H1 (cell line): Measurements from ENCODE around the gene SLFN12. TPM values are rescaled to one million over a fixed set of nuclear protein-coding genes. Genes with fewer than 3 reads are reported as not detected.

Experiments
- CTCF ChIA-PET: fragments of 300-600 bp; sonication (Branson Sonifier 250); formaldehyde crosslinking; loops from one replicate; lab custom pipeline; 2021; ENCODE audit not compliant: partially characterized antibody; lab: Charles Lee
- POLR2A ChIA-PET: fragments of 300-600 bp; sonication (Branson Sonifier 250); formaldehyde crosslinking; loops from one replicate; lab custom pipeline; 2021; ENCODE audit warnings: inconsistent platforms; ENCODE audit not compliant: partially characterized antibody; lab: Charles Lee
- DNase-seq, 2 experiments: peaks; one replicate each; pipeline versions ENCODE4 v3.0.0 to v3.0.0-alpha.2; 2010 to 2022; ENCODE audit warnings: low spot score in 2 of 2, low read depth in 1 of 2, mixed read lengths in 1 of 2
- FAIRE-seq: peaks from 2 replicates; lab custom pipeline; 2011; peaks lifted over from hg19 to GRCh38; lab: Jason Lieb, UNC
- H2AFZ ChIP-seq: 2 replicates; pipeline ENCODE4 v1.8.1; 2012; ENCODE audit warnings: low read length, inconsistent platforms
- H2AK5ac ChIP-seq: 2 replicates; pipeline ENCODE4 v1.6.1; 2013; ENCODE audit warnings: low read depth, low read length
- H2BK120ac ChIP-seq: replicated peaks from 2 replicates; pipeline ENCODE3; 2013; ENCODE audit warnings: low read depth, low read length, inconsistent platforms
- H2BK12ac ChIP-seq: 2 replicates; pipeline ENCODE4 v1.6.1; 2013; ENCODE audit warnings: low read depth, low read length
- H2BK15ac ChIP-seq: 2 replicates; pipeline ENCODE4 v1.6.1; 2013; ENCODE audit warnings: low read length
- H2BK20ac ChIP-seq: 2 replicates; pipeline ENCODE4 v1.6.1; 2013; ENCODE audit warnings: low read length
- H2BK5ac ChIP-seq: 2 replicates; pipeline ENCODE4 v1.6.1; 2013; ENCODE audit warnings: low read depth, low read length
- H3K14ac ChIP-seq: 2 replicates; pipeline ENCODE4 v1.6.1; 2013; ENCODE audit warnings: inconsistent platforms; ENCODE audit not compliant: insufficient read length
- H3K18ac ChIP-seq: 2 replicates; pipeline ENCODE4 v1.6.1; 2013; ENCODE audit warnings: low read length; ENCODE audit errors: extremely low read depth
- H3K23ac ChIP-seq: 2 replicates; pipeline ENCODE4 v1.6.1; 2013; ENCODE audit warnings: inconsistent platforms; ENCODE audit not compliant: insufficient read length
- H3K23me2 ChIP-seq: 2 replicates; pipeline ENCODE4 v1.6.1; 2013; ENCODE audit warnings: low read depth, low read length
- H3K27ac ChIP-seq: 2 replicates; pipeline ENCODE4 v1.6.1; 2011; ENCODE audit warnings: low read depth, low read length, inconsistent platforms
- H3K27me3 ChIP-seq, 4 experiments: replicated peaks in 1 of 4; 1 replicate in 1 of 4; 2 replicates in 3 of 4; pipeline versions ENCODE4 v1.6.1 to v1.8.1; 2011 to 2013; ENCODE audit warnings: low read length in 3 of 4, mild to moderate bottlenecking in 3 of 4, inconsistent platforms in 2 of 4, mixed read lengths in 2 of 4, moderate library complexity in 1 of 4; ENCODE audit not compliant: control insufficient read depth in 3 of 4, insufficient read depth in 3 of 4; ENCODE audit errors: extremely low read depth in 1 of 4
- H3K36me3 ChIP-seq, 4 experiments: 2 replicates each; pipeline versions ENCODE4 v1.6.1 to v1.8.1; 2011 to 2013; ENCODE audit warnings: mild to moderate bottlenecking in 4 of 4, low read length in 3 of 4, moderate library complexity in 2 of 4, control low read depth in 1 of 4, inconsistent platforms in 1 of 4; ENCODE audit not compliant: insufficient read depth in 4 of 4, control insufficient read depth in 2 of 4
- H3K4ac ChIP-seq: replicated peaks from 2 replicates; pipeline ENCODE3; 2013; ENCODE audit warnings: low read length, low read depth, mixed read lengths, inconsistent platforms; ENCODE audit not compliant: insufficient read length
- H3K4me1 ChIP-seq, 4 experiments: replicated peaks in 1 of 4; 1 replicate in 1 of 4; 2 replicates in 3 of 4; pipeline versions ENCODE4 v1.6.1 to v1.8.1; 2011 to 2013; ENCODE audit warnings: low read length in 3 of 4, inconsistent platforms in 2 of 4, mixed read lengths in 1 of 4; ENCODE audit not compliant: insufficient read depth in 4 of 4, control insufficient read depth in 3 of 4
- H3K4me2 ChIP-seq, 2 experiments: 2 replicates each; pipeline versions ENCODE4 v1.6.1 to v1.8.1; 2011 to 2013; ENCODE audit warnings: low read depth in 2 of 2, low read length in 2 of 2, control low read depth in 1 of 2, inconsistent platforms in 1 of 2, mild to moderate bottlenecking in 1 of 2; ENCODE audit not compliant: insufficient read depth in 1 of 2
- H3K4me3 ChIP-seq, 4 experiments: fragments of 200-600, 300-600 bp in 1 of 4; sonication (generic), shearing (Covaris generic), sonication (Bioruptor Twin) in 1 of 4; 2 replicates each; pipeline versions ENCODE4 v1.5.1 to v1.8.1; 2011 to 2016; ENCODE audit warnings: low read length in 4 of 4, low read depth in 3 of 4, control low read depth in 2 of 4, inconsistent platforms in 2 of 4, mild to moderate bottlenecking in 2 of 4, mixed read lengths in 1 of 4, moderate library complexity in 1 of 4; ENCODE audit not compliant: insufficient read depth in 2 of 4; ENCODE audit errors: extremely low read depth in 1 of 4
- H3K56ac ChIP-seq: replicated peaks from 2 replicates; pipeline ENCODE3; 2013; ENCODE audit warnings: low read depth, mild to moderate bottlenecking, mixed read lengths, low read length, inconsistent platforms; ENCODE audit not compliant: insufficient read length
- H3K79me1 ChIP-seq: 2 replicates; pipeline ENCODE4 v1.6.1; 2013; ENCODE audit warnings: low read depth, low read length, control low read depth
- H3K79me2 ChIP-seq, 2 experiments: 2 replicates each; pipeline versions ENCODE4 v1.6.1 to v1.8.1; 2012 to 2013; ENCODE audit warnings: low read length in 2 of 2, mild to moderate bottlenecking in 2 of 2, inconsistent platforms in 1 of 2; ENCODE audit not compliant: insufficient read depth in 2 of 2, control insufficient read depth in 1 of 2
- H3K9ac ChIP-seq, 4 experiments: replicated peaks in 1 of 4; 1 replicate in 1 of 4; 2 replicates in 3 of 4; pipeline versions ENCODE4 v1.6.1 to v1.8.1; 2011 to 2013; ENCODE audit warnings: low read depth in 3 of 4, low read length in 3 of 4, control low read depth in 2 of 4, mild to moderate bottlenecking in 2 of 4, moderate library complexity in 2 of 4, inconsistent platforms in 1 of 4; ENCODE audit errors: extremely low read depth in 1 of 4
- H3K9me3 ChIP-seq, 2 experiments: 2 replicates each; pipeline versions ENCODE4 v1.6.1 to v1.8.1; 2012 to 2013; ENCODE audit warnings: mild to moderate bottlenecking in 2 of 2, moderate library complexity in 2 of 2, control low read depth in 1 of 2, inconsistent platforms in 1 of 2, low read depth in 1 of 2, low read length in 1 of 2, mixed read lengths in 1 of 2; ENCODE audit not compliant: insufficient read depth in 2 of 2
- H4K20me1 ChIP-seq, 2 experiments: replicated peaks in 1 of 2; 2 replicates each; pipeline versions ENCODE3 to v1.8.1; 2011 to 2013; ENCODE audit warnings: inconsistent platforms in 2 of 2, low read length in 2 of 2, mild to moderate bottlenecking in 1 of 2; ENCODE audit not compliant: insufficient read depth in 2 of 2, control insufficient read depth in 1 of 2
- H4K5ac ChIP-seq: 2 replicates; pipeline ENCODE4 v1.6.1; 2013; ENCODE audit warnings: low read length, low read depth, mixed read lengths, inconsistent platforms; ENCODE audit not compliant: insufficient read length
- H4K8ac ChIP-seq: 2 replicates; pipeline ENCODE4 v1.8.0; 2013; ENCODE audit warnings: mild to moderate bottlenecking, moderate library complexity, low read length, inconsistent platforms; ENCODE audit not compliant: insufficient read depth; ENCODE audit errors: extremely low read depth
- H4K91ac ChIP-seq: replicated peaks from 2 replicates; pipeline ENCODE3; 2013; ENCODE audit warnings: low read length, mixed read lengths, inconsistent platforms; ENCODE audit not compliant: insufficient read length
- CHD1 ChIP-seq: IDR thresholded peaks from 2 replicates; pipeline ENCODE4 v1.6.1; 2012; ENCODE audit warnings: low read depth, low read length, improper control_type of control experiment
- FOSL1 ChIP-seq: IDR thresholded peaks from 2 replicates; pipeline ENCODE4 v1.6.1; 2011; ENCODE audit warnings: mild to moderate bottlenecking, low read depth, low read length, moderate library complexity; ENCODE audit not compliant: insufficient read depth
- GTF2F1 ChIP-seq: IDR thresholded peaks from 2 replicates; pipeline ENCODE4 v1.6.1; 2012; ENCODE audit warnings: low read depth, low read length, improper control_type of control experiment, borderline replicate concordance
- JUN ChIP-seq: IDR thresholded peaks from 2 replicates; pipeline ENCODE4 v1.6.1; 2011; ENCODE audit warnings: low read depth, mild to moderate bottlenecking, improper control_type of control experiment, low read length
- JUND ChIP-seq: IDR thresholded peaks from 2 replicates; pipeline ENCODE4 v1.6.1; 2011; ENCODE audit warnings: mild to moderate bottlenecking, improper control_type of control experiment, low read length
- KDM5A ChIP-seq: fragments of 200-600 bp; IDR thresholded peaks from 2 replicates; pipeline ENCODE4 v1.7.1; 2012; ENCODE audit warnings: mild to moderate bottlenecking, low read length, inconsistent platforms, mixed read lengths
- NRF1 ChIP-seq: IDR thresholded peaks from 2 replicates; pipeline ENCODE4 v1.6.1; 2011; ENCODE audit warnings: mild to moderate bottlenecking, low read depth, low read length, improper control_type of control experiment
- POU5F1 ChIP-seq: IDR thresholded peaks from 2 replicates; pipeline ENCODE4 v1.6.1; 2011; ENCODE audit warnings: low read depth, mild to moderate bottlenecking, low read length, moderate library complexity
- RFX5 ChIP-seq: IDR thresholded peaks from 2 replicates; pipeline ENCODE4 v1.6.1; 2011; ENCODE audit warnings: low read depth, low read length, improper control_type of control experiment, borderline replicate concordance
- WGBS, 2 experiments: shearing (Covaris generic) in 1 of 2; methylation state at CpG; one replicate each; pipeline versions ENCODE4 v1.1.6 to v1.1.7; 2013 to 2015; ENCODE audit warnings: low lambda C conversion rate in 2 of 2, mixed read lengths in 2 of 2, inconsistent platforms in 1 of 2, low coverage in 1 of 2, missing lambda C conversion rate in 1 of 2; ENCODE audit not compliant: insufficient replicate concordance in 2 of 2, insufficient coverage in 1 of 2, insufficient read length in 1 of 2; ENCODE audit errors: extremely low coverage in 1 of 2, missing lambda C conversion rate in 1 of 2; 5-methylcytosine and 5-hydroxymethylcytosine counted together
- polyA plus RNA-seq, 7 experiments: library from polyadenylated mRNA; depleted of rRNA in 3 of 7; stranded (reverse) in 5 of 7; unstranded in 2 of 7; fragments of >200 nt in 5 of 7; fragments of 200-250 nt in 2 of 7; gene quantifications; 1 replicate in 5 of 7; 2 replicates in 1 of 7; 4 replicates in 1 of 7; pipeline versions ENCODE4 v1.2.1 to v1.2.3, GENCODE V29; 2011 to 2013; ENCODE audit warnings: missing spikeins in 2 of 7, mixed read lengths in 2 of 7
- total RNA-seq: library from RNA; stranded (reverse); fragmentation: NEBNext Ultra II Directional; extraction: Animal tissue kit (Norgen Biotek cat#: 25700); gene quantifications from 2 replicates; pipeline ENCODE4 v1.2.1, GENCODE V29; 2021

Gene SLFN12
- total and polyA plus RNA-seq, 2 of the 8 experiments (the other 6 are each of a cell fraction or from before 2014, with no cell fraction given), result 1.6 to 10.7 TPM

DNA sequence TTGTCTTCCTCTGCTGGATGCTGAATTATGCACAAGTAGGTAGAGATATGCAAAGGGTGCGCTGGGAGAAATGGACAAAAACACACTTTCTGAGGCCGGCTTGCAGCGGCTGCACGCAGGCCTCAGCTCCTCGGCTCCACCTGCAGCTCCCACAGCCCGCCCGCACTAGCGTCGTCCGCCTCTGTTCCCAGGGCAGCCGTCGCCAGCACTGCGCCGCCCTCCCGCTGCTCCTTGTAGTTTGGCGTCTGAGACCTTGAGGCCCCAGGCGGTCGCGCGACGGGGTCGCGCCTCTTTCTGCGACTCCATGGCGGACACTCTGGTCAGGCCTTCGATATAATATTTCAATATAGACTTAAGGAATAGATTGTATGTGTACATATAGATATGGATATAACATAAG is 24.8 kb downstream of the SLFN12 start:
- H3K18ac ChIP-seq, result no peak overlapping the region
- no peak overlapping the region for H2BK120ac ChIP-seq
- no peak overlapping the region for H4K8ac ChIP-seq
- H4K91ac ChIP-seq, result no peak overlapping the region
- no peaks in the 10 kb centered on the region for H3K79me2 ChIP-seq
- TF ChIP-seq NRF1 (no peak), KDM5A (no peak), RFX5 (no peak), POU5F1 (no peak), JUND (no peak), CHD1 (no peak), FOSL1 (no peak), GTF2F1 (no peak), JUN (no peak)
- H2BK12ac ChIP-seq, result no peak overlapping the region
- H3K4me3 ChIP-seq, result no peak overlapping the region
- H3K14ac ChIP-seq, result no peak overlapping the region
- no peaks in the 10 kb centered on the region for H4K20me1 ChIP-seq
- H2BK5ac ChIP-seq, result no peak overlapping the region
- H3K23ac ChIP-seq, result no peak overlapping the region
- 92% methylated on average over 26 of the region's 26 CpGs; no CpG with 5 or more reads in 1 of the 2 experiments for WGBS, 2 experiments
- no peak overlapping the region for H3K27ac ChIP-seq
- ChIA-PET POLR2A (no interaction called here), CTCF (interaction anchor here (1.6 kb wide), 1 partner anchor 95 kb away, joined by 4 read pairs; no protein-coding TSS in a partner anchor)
- H3K9me3 ChIP-seq, result no peaks in the 10 kb centered on the region; a peak in 1 of 4 replicates
- no peak overlapping the region for H2AFZ ChIP-seq
- DNase-seq, result no peak
- FAIRE-seq, result no peak
- H3K4ac ChIP-seq, result no peak overlapping the region
- H3K23me2 ChIP-seq, result no peaks in the 10 kb centered on the region
- no peaks in the 10 kb centered on the region for H3K79me1 ChIP-seq
- no peak overlapping the region for H3K56ac ChIP-seq
- H2AK5ac ChIP-seq, result no peak overlapping the region
- no peak overlapping the region for H4K5ac ChIP-seq
- H3K27me3 ChIP-seq, result no peaks in the 10 kb centered on the region
- H3K4me2 ChIP-seq, result no peak overlapping the region
- no peak overlapping the region for H3K9ac ChIP-seq
- H2BK20ac ChIP-seq, result no peak overlapping the region
- H2BK15ac ChIP-seq, result no peak overlapping the region
- no peaks in the 10 kb centered on the region for H3K4me1 ChIP-seq
- no peaks in the 10 kb centered on the region; a peak in 2 of 8 replicates for H3K36me3 ChIP-seq
